GM21515 (cell line): ENCODE data around the gene ADH5.
"Not testable (repeated sequence)": the region's sequence is repeated elsewhere in the genome, so short reads cannot be mapped to it uniquely, and the experiment has no call there.

ENCODE experiments used
- ATAC-seq: cut with Tn5 transposase; IDR thresholded peaks from one replicate; pipeline ENCODE4 v1.9.1; 2021; ENCODE audit not compliant: unreplicated experiment

Gene ADH5

GRCh38 chr4:99088481-99089365 lies at the start of gene ADH5:
TSS of gene ADH5 (minus strand) at chr4:99088788. CDS start at chr4:99088700, 88 bp downstream.
- ATAC-seq: peak; percentile 94

DNA sequence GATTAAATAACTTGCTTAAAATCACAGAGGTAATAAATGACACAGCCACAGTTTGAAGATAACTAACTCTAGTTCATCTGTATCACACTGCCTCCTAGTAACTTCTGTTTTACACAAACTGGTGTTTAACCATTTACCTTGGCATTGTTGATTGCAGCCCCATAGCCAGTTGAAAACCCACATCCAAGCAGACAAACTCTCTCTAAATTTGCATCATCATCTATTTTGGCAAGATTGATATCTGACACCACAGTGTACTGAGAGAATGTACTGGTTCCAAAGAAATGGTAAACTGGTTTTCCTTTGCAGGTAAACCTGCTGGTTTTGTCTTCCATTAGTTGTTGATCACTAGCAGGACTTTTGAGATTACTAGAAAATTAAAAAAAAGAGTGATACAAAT lies 47.7 kb upstream of the ADH5 start:
- ATAC-seq: no peak

DNA sequence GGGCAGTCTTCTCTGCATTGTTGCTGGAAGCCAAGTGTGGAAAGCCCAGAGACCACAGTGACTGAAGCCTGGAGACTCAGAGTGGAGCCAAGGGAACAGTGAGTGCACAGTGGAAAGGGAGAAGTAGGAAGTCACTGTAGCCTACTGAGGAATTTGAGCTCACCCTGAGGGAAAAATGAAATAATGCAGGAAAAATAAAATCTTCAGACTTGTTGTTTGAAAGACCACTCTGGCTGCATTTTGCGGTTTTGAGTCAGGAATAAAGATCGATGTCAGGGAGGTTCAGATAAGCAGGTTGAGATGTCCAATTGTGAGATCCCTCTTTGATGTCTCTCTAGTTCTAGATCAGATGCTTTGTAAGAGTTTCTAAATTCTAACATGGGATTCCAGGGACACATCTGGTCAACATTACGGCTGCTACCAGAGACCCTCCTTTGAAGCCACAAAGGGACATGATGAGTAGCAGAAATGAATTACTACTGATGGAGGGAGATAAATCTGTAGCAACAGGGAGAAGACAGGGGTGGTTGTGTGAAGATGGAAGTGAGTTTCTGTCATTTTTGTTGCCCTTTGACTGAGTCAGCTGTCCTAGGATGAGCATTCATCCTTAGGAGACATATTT lies 47.1 kb upstream of the ADH5 start:
- no peak for ATAC-seq

DNA sequence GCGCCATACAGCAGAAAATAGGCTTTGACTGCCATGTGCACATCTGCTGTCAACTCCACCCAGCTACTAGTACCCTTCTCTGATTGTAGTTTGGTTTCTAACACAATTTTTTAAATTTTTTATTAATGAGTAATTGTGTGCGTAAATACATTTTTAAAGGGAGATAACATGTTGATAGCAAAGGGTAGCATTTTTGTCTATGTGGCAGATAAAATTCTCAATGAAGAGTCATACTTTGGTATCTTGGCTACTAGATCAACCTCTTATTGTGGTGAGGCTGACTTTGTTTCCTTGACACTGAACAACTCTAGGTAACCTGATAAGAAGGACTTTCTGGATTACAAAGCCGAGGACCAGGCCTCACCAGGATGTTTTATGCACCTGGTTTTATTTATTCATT lies 46.0 kb upstream of the ADH5 start:
- ATAC-seq: no peak

- ATAC-seq: no peak
Measured at GRCh38 chr4:99131378-99131777, 42.8 kb upstream of the ADH5 start.

GRCh38 chr4:99126376-99126775 lies 37.8 kb upstream of the ADH5 start:
- ATAC-seq: no peak

- ATAC-seq: no peak
Measured at GRCh38 chr4:99121008-99121407, 32.4 kb upstream of the ADH5 start.

- ATAC-seq: no peak
Measured at GRCh38 chr4:99120501-99120900, 31.9 kb upstream of the ADH5 start.

DNA sequence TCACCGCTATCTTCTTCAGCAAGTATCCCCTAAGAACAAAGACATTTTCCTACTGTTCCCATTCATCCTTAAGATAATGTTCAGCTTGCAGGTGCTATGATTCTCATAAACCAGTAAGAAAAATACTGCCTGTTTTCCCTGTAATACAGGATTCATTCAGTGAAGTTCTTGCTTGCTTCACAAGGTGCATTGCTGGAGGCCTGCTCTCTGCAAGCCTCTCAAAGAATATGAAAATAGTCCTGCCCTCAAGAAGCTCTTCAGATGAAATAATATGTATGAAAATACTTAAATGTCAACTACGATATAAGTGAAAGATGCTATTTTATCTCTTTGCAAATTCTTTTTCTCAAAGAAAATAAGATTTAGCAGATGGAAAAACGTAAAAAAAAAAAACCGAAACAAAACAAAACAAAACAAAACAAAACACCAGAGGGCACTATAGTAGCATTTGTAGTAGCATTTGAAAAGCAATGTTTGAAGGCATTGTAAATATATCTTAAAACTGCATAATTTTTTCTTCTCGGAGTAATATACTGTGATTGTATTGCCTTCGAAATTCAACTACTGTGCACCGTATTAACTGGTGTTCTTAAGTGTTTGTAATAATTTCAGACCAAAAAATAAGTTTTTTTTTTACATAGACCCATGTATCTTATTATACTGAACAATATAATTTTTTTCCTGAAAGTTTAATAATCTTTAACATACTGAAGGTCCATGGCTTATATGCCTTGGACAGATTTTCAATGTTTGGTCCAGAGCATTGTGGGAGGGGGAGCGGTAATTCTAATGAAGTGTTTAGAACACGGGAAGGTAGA lies 29.5 kb upstream of the ADH5 start:
- ATAC-seq: no peak

DNA sequence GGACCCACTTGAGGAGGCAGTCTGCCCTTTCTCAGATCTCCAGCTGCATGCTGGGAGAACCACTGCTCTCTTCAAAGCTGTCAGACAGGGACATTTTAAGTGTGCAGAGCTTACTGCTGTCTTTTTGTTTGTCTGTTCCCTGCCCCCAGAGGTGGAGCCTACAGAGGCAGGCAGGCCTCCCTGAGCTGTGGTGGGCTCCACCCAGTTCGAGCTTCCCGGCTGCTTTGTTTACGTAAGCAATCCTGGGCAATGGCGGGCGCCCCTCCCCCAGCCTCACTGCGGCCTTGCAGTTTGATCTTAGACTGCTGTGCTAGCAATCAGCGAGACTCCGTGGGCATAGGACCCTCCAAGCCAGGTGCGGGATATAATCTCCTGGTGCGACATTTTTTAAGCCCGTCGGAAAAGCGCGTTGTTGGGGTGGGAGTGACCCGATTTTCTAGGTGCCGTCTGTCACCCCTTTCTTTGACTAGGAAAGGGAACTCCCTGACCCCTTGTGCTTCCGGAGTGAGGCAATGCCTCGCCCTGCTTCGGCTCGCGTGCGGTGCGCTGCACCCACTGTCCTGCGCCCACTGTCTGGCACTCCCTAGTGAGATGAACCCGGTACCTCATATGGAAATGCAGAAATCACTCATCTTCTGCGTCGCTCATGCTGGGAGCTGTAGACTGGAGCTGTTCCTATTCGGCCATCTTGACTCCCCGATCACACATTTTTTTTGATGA lies 28.7 kb upstream of the ADH5 start:
- not testable (repeated sequence) for ATAC-seq

DNA sequence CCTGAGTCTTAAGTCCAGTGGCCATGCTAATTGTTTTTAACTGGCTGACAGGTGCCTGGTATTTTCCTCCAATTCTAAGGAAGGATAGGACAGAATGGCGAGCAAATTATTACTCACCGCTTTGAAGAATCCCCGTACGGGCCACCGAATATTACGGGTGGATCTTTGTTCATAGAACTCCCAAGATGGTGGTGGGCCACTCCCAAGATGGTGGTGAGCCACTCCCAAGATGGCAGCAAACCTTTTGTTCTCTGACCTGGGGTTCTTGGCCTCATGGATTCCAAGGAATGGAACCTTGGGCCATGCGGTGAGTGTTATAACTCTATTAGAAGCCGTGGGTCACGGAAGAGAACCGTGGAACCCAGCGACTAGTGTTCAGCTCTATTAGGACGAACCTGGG lies 20.7 kb upstream of the ADH5 start:
- ATAC-seq: not testable (repeated sequence)

DNA sequence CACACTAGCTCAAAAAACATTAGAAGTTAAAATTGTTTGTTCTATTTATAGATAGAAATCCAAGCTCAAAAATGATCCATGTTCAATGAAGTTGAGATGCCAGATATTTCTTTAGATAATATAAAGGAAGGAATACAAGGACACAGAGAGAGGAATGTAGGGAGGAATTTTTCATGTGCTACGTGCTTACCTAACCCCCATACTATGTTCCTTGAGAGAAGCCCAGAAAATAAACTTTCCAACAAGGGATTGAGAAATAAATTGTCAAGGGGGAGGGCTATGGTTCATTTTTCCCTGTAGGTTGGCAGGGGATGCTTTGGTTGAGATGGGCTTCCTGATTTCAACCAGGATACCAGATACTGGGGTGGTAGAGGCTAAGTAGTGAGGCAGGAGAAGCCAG lies 15.6 kb upstream of the ADH5 start:
- no peak for ATAC-seq

DNA sequence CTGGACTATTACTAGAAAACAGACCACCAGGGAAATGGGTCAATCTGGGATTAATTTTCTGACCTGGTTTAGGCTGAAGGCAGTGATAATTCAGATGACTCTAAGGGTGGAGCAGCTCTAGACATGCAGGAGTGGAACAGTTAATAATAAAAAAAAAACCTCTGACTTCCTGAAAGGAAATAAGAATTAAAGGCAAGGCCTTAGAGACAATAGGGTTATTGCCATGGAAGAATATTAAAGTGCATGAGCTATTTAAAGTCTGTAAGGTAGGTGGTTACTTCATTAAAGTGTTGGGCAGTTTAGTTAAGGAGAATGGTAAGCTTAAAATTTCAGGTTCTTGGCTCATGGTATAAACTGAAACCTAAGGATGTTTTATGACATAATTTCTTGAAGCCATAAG lies 14.6 kb upstream of the ADH5 start:
- ATAC-seq: no peak

- ATAC-seq: no peak
Measured at GRCh38 chr4:99102634-99103033, 14.0 kb upstream of the ADH5 start.

DNA sequence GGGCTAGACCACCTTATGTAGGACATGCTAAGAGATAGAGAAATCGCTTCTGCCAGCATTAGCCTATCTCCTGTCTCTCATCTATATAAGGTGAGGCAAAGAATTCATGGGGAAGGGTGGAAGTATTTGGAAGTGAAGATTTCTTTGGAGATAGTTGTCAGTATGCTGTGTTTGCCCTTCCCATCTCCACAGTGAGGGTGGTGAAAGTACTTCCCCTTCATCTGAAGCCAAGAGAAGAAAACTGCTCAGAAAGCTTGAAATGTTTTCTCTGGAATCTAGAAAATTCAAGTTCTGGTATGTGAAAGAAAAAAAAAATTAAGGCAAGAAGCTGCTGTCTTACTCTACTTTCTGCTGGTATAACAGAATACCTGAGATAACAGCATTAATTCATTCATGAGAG lies 12.3 kb upstream of the ADH5 start:
- no peak for ATAC-seq

- not testable (repeated sequence) for ATAC-seq
Measured at GRCh38 chr4:99099814-99100213, 11.2 kb upstream of the ADH5 start.

- no peak for ATAC-seq
Measured at GRCh38 chr4:99099311-99099710, 10.7 kb upstream of the ADH5 start.

DNA sequence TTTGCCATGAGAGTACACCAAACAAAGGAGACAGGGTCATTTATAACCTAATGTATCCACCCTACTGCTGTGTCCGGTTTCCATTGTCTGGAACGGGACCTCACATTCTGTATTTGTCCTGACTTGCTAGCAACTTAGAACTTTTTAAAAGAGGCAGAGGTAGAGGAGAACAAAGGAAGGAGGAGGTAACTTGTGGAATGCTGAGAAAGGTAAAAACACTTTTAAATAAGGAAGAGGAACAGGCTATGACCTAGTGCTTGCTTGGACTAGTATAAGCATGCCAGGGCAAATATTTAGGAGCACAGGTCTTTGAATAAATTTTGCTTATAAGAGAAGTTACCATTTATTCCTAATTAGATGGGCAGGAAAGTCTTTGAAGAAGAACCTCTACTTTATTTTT lies 3.3 kb upstream of the ADH5 start:
- not testable (repeated sequence) for ATAC-seq

DNA sequence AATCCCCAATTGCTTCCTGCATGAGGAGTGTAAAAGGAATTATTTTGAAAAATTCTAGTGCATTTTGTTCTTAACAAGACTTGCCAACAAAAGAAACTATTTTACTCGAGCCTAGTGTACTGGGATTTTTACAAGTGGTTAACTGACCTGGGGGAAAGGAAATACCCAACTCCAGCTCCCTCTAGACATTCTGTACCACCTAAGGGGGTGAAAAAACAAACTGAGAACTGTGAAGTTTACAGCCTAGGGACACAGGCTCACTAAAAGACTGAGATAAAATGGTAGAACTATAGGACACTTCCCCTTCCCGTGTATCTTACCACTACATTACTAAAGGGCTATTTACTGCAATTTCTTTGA lies 2.6 kb upstream of the ADH5 start:
- no peak for ATAC-seq

- no peak for ATAC-seq
Measured at GRCh38 chr4:99090481-99091215, 2.1 kb upstream of the ADH5 start.
